Neural cell (in vitro differentiated cells): ENCODE results near the gene MRPL50.

Source experiments
- CTCF ChIP-seq: fragments of 450-650 bp; IDR thresholded peaks from 2 replicates; pipeline ENCODE4 v1.5.1; 2014; ENCODE audit warnings: antibody characterized with exemption, mild to moderate bottlenecking, moderate library complexity; ENCODE audit not compliant: poor library complexity, severe bottlenecking
- EP300 ChIP-seq: fragments of 450-650 bp; conservative IDR thresholded peaks from 2 replicates; pipeline ENCODE4 v1.6.1; 2014; ENCODE audit warnings: antibody characterized with exemption, mild to moderate bottlenecking, moderate library complexity; ENCODE audit not compliant: poor library complexity, severe bottlenecking
- EZH2 ChIP-seq: fragments of 200-600, 300-800 bp; shearing (Covaris generic), sonication (generic); IDR thresholded peaks from 2 replicates; pipeline ENCODE4 v1.6.1; 2014; ENCODE audit warnings: antibody characterized with exemption, low read length, borderline replicate concordance, mild to moderate bottlenecking; ENCODE audit not compliant: insufficient read depth, poor library complexity, severe bottlenecking
- MXI1 ChIP-seq: fragments of 450-650 bp; conservative IDR thresholded peaks from 2 replicates; pipeline ENCODE4 v1.6.1; 2014; ENCODE audit warnings: antibody characterized with exemption, mild to moderate bottlenecking; ENCODE audit not compliant: poor library complexity, severe bottlenecking
- POLR2AphosphoS5 ChIP-seq: IDR thresholded peaks from 2 replicates; pipeline ENCODE4 v1.6.1; 2012
- RAD21 ChIP-seq: fragments of 450-650 bp; conservative IDR thresholded peaks from 2 replicates; pipeline ENCODE4 v1.6.1; 2014; ENCODE audit warnings: antibody characterized with exemption, mild to moderate bottlenecking, moderate library complexity
- REST ChIP-seq: IDR thresholded peaks from 2 replicates; pipeline ENCODE4 v1.6.1; 2012; ENCODE audit warnings: borderline replicate concordance
- SMC3 ChIP-seq: fragments of 450-650 bp; conservative IDR thresholded peaks from 2 replicates; pipeline ENCODE4 v1.6.1; 2014; ENCODE audit warnings: antibody characterized with exemption, mild to moderate bottlenecking, moderate library complexity; ENCODE audit not compliant: poor library complexity
- TAF1 ChIP-seq: IDR thresholded peaks from 2 replicates; pipeline ENCODE4 v1.6.1; 2012; ENCODE audit warnings: low read depth

- TF ChIP-seq CTCF (no peak), MXI1 (no peak), EZH2 (no peak), TAF1 (no peak), EP300 (no peak), REST (no peak), SMC3 (no peak), POLR2AphosphoS5 (no peak), RAD21 (no peak)
These were observed 29.7 kb upstream of the MRPL50 start for GRCh38 chr9:101427957-101428655.
